Right atrium auricular region (tissue), 2 donors: ENCODE data around the gene VPS54. TPM values are rescaled to one million over a fixed set of nuclear protein-coding genes. Genes with fewer than 3 reads are reported as not detected.

Source experiments
- DNase-seq: peaks from one replicate; pipeline ENCODE4 v3.0.0-alpha.2; 2019; ENCODE audit warnings: low spot score
- H3K27ac ChIP-seq, 2 donors: fragments of 200-600 bp; sonication (generic); 1 replicate in 1 of 2; 2 replicates in 1 of 2; pipeline ENCODE4 v1.5.1; 2016 to 2019
- H3K27me3 ChIP-seq, 2 donors: fragments of 200-600 bp; sonication (generic); one replicate each; pipeline versions ENCODE4 v1.5.1 to v1.6.0; 2017 to 2019
- H3K36me3 ChIP-seq: fragments of 200-600 bp; sonication (generic); one replicate; pipeline ENCODE4 v1.5.1; 2016
- H3K4me1 ChIP-seq, 2 donors: fragments of 200-600 bp; sonication (generic); one replicate each; pipeline versions ENCODE4 v1.5.1 to v1.6.0; 2017 to 2019
- H3K4me3 ChIP-seq, 2 donors: fragments of 200-600 bp; sonication (generic); 1 replicate in 1 of 2; 2 replicates in 1 of 2; pipeline ENCODE4 v1.5.1; 2017 to 2019; ENCODE audit warnings: mild to moderate bottlenecking in 1 of 2, moderate library complexity in 1 of 2
- H3K9me3 ChIP-seq, 2 donors: fragments of 200-600 bp; sonication (generic); one replicate each; pipeline ENCODE4 v1.5.1; 2019
- total RNA-seq, 2 donors: library from RNA; depleted of rRNA; stranded (reverse); fragments of >200 nt; gene quantifications; one replicate each; pipeline ENCODE4 v1.1.0, GENCODE V29; 2016
- TF ChIP-seq, protein P1 (sequence below), 2 donors: fragments of 200-600 bp; sonication (generic); IDR thresholded peaks; one replicate each; pipeline ENCODE4 v1.5.1; 2019; ENCODE audit warnings: antibody characterized with exemption in 2 of 2

Gene VPS54
- total RNA-seq, 2 donors from 2014 or later: 10.9 to 12.5 TPM

DNA sequence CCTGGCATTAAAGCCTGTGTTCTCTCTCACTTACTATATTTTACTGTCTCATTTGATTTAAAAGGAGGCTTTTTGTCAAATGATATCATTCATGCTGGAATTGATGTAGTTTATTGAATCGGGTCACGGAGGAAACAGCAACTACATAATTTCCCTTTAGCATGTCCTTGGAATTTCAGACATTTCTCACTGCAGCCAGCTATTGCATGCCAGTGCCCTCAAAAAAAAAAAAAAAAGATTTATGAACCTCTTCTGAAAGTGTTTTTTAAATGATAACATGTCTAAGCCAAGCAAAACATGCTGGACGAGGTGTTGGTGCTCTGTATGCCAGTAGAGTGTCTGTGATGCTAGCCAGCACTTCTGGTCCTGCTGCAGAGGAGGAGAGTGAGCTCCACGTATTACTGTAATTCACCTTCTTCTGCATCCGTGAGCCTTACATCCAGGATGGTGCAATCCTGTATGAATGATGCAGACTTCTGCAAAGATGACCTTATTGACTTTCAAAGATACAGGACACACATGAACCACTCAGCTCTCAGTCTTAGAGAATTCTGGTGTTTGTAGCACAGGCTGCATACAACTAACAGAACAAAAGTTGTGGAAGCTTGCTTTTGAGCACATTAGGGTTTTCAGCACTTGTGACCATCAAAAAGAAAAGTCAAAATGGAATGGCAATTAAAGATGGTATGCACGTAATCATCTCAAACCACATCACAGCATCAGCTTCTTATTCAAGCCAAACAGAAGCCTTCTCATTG lies 146.5 kb downstream of the VPS54 start:
- H3K36me3 ChIP-seq: peaks cover 9% of the 10 kb centered on the region
- H3K4me1 ChIP-seq: peaks cover 0 to 63% of the 10 kb centered on the region in 2 donors
- H3K27me3 ChIP-seq: no peaks in the 10 kb centered on the region
- no peak overlapping the region for H3K4me3 ChIP-seq
- peak overlapping the region in 1 of 2 donors; percentile 71 for H3K27ac ChIP-seq
- no peak for DNase-seq
- no peaks in the 10 kb centered on the region for H3K9me3 ChIP-seq
- TF ChIP-seq, protein P1, sequence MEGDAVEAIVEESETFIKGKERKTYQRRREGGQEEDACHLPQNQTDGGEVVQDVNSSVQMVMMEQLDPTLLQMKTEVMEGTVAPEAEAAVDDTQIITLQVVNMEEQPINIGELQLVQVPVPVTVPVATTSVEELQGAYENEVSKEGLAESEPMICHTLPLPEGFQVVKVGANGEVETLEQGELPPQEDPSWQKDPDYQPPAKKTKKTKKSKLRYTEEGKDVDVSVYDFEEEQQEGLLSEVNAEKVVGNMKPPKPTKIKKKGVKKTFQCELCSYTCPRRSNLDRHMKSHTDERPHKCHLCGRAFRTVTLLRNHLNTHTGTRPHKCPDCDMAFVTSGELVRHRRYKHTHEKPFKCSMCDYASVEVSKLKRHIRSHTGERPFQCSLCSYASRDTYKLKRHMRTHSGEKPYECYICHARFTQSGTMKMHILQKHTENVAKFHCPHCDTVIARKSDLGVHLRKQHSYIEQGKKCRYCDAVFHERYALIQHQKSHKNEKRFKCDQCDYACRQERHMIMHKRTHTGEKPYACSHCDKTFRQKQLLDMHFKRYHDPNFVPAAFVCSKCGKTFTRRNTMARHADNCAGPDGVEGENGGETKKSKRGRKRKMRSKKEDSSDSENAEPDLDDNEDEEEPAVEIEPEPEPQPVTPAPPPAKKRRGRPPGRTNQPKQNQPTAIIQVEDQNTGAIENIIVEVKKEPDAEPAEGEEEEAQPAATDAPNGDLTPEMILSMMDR (IDR thresholded peaks at IDR 0.05): no peak

DNA sequence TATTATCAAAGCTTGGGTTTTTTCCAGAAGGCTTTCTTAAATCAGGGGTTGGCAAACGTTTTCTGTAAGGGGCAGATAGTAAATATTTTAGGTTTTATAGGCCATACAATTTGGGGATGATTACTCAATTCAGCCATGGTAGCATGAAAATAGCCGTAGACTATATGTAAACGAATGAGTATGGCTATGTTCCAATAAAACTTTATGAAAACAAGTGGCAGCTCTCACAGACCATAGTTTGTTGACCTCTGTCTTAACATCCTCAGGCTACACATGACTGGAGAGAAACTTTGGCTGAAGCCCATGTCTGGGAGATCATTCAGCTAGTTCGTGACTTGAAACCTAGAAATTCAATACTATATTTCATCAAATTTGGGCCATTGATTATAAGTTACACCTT lies 147.4 kb downstream of the VPS54 start:
- Histone ChIP-seq H3K4me1 (peaks cover 0 to 63% of the 10 kb centered on the region in 2 donors), H3K27ac (peak overlapping the region in 1 of 2 donors; percentile 71), H3K27me3 (no peaks in the 10 kb centered on the region), H3K36me3 (peaks cover 9% of the 10 kb centered on the region), H3K9me3 (no peaks in the 10 kb centered on the region), H3K4me3 (no peak overlapping the region)
- DNase-seq: no peak
- TF ChIP-seq, protein P1 (IDR thresholded peaks at IDR 0.05): no peak

DNA sequence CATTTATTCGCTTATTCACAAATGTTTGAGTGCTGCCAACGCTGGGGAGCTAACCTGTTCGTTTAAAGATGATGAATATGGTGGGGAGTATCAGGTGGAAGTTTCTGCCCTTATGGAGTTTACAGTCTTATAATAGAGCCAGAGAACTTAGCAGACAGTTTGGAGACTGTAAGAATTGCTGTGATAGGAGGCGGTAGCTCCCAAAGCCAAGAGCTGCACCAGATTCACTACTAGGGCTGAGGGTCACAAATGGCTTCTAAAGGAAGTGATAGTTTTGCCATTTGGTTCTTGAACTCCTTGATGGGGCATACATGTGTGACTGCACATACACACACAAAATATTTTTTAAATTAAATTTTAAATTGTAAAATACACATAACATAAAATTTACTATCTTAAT lies 148.5 kb downstream of the VPS54 start:
- no peaks in the 10 kb centered on the region for H3K9me3 ChIP-seq
- peaks cover 9% of the 10 kb centered on the region for H3K36me3 ChIP-seq
- TF ChIP-seq, protein P1 (IDR thresholded peaks at IDR 0.05): no peak
- no peak for DNase-seq
- no peak overlapping the region for H3K4me3 ChIP-seq
- H3K4me1 ChIP-seq: peaks cover 0 to 54% of the 10 kb centered on the region in 2 donors
- peak overlapping the region in 1 of 2 donors; percentile 71 for H3K27ac ChIP-seq
- H3K27me3 ChIP-seq: no peaks in the 10 kb centered on the region

DNA sequence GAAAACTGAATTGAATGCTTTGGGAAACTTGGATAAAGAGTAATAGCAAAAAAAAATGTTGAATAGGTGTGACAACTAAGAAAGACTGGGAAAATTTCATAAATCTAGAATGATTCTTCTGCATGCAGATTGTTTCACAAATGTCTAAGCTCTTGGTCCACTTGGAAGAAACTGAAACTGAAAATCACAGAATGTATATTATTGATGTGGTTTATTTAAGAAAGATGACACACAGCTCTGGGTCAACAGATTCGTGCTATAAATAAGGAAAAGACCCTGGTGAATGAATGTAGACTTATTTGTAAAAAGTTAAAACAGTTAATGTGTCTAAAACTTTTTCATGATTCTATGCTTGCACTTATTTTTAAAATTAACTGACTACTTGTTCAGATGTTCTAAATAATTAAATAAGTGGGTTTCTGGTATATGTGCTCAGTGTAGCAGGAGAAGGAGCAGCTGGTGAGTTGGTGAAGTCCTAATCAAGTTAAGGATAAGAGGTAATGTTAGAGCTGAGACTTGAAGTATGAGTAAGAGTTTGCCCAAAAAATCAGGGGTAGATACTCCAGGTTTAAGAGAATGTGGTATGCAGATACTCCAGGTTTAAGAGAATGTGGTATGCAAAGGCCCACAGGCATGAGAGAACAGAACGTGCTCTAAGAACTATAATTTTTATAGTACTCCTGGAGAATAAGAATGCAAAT lies 153.1 kb downstream of the VPS54 start:
- Histone ChIP-seq H3K36me3 (peaks cover 18% of the 10 kb centered on the region), H3K27ac (no peak overlapping the region), H3K9me3 (no peaks in the 10 kb centered on the region), H3K4me3 (no peak overlapping the region), H3K4me1 (peaks cover 0 to 39% of the 10 kb centered on the region in 2 donors), H3K27me3 (no peaks in the 10 kb centered on the region)
- TF ChIP-seq, protein P1 (IDR thresholded peaks at IDR 0.05): no peak
- no peak for DNase-seq

DNA sequence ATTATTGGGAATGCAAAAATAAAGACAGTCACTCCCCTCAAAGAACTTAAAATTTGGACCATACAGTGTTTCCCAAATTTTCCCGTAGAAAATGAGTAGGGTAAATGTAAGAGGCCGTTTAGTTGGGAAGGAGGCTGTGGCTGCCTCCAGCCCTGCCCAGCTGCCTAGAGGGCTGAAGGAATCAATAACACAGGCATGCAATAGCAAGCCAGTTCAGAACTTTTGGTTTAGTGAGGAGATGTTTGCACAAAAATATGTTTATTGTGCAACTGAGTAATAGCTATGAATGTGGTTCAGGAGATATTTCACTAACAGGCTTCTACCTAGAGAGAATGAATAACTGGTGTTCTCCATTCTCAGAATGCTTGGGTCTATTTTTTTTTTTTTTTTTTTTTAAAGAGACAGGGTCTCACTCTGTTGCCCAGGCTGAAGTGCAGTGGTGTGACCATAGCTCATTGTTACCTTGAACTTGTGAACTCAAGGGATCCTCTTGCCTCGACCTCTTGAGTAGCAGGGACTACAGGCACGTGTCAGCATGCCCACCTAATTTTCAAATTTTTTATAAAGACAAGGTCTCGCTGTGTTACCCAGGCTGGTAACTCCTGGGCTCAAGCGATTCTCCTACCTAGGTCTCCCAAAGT lies 153.9 kb downstream of the VPS54 start:
- peaks cover 0 to 35% of the 10 kb centered on the region in 2 donors for H3K4me1 ChIP-seq
- peaks cover 18% of the 10 kb centered on the region for H3K36me3 ChIP-seq
- TF ChIP-seq, protein P1 (IDR thresholded peaks at IDR 0.05): no peak

More for the DNA sequence above, 153.9 kb downstream of the VPS54 start:
- DNase-seq: no peak
- H3K27ac ChIP-seq: no peak overlapping the region
- H3K4me3 ChIP-seq: no peak overlapping the region
- no peaks in the 10 kb centered on the region for H3K27me3 ChIP-seq
- H3K9me3 ChIP-seq: no peaks in the 10 kb centered on the region
